GM12891 (cell line): Measurements from ENCODE around the gene SULF2.

ENCODE experiments used
- POLR2A ChIP-seq: IDR thresholded peaks from 2 replicates; pipeline ENCODE4 v1.6.1; 2011; ENCODE audit warnings: low read depth, low read length, control low read depth
- POLR2AphosphoS5 ChIP-seq: IDR thresholded peaks from 2 replicates; pipeline ENCODE4 v1.6.1; 2011; ENCODE audit warnings: low read depth, low read length, control low read depth
- SPI1 ChIP-seq: IDR thresholded peaks from 2 replicates; pipeline ENCODE4 v1.6.1; 2011; ENCODE audit warnings: low read depth, low read length, control low read depth
- TAF1 ChIP-seq: IDR thresholded peaks from 2 replicates; pipeline ENCODE4 v1.6.1; 2011; ENCODE audit warnings: low read depth, low read length, control low read depth

DNA sequence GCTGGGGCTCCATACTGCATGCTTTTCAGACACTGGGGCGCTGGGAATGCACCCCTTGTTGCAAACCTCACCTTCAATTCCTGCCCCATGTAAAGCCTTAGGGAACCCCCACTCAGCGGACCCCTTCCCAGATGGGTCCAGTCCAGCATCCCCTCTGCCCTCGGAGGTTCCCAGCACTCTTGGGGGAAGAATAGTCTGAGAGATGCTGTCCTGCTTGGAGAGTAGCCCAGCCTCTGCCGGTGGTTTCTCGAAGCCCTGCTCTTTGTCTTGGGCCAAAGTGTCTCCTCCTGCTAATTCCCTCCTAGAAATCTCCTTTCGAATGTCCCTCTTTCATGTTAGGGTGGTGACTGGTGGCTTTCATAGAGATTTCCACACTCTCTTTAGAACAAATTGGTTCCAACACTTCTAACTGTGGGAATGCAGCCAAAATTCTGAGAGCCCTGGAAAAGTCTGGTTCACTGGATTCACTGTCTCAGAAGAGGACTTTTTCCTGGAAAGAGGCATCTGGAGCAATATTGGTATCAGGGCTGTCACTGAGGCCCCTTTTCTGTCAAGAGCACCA, 24.9 kb upstream of the SULF2 start:
- TF ChIP-seq SPI1, result no peak
- TF ChIP-seq POLR2A, result no peak
- TF ChIP-seq TAF1, result no peak
- TF ChIP-seq POLR2AphosphoS5, result no peak
